HepG2 (cell line): ENCODE measurements around the gene WDR81. TPM values are rescaled to one million over a fixed set of nuclear protein-coding genes. Genes with fewer than 3 reads are reported as not detected.

ENCODE experiments used
- ARNT2 ChIP-seq: sonication (generic); formaldehyde crosslinking; IDR thresholded peaks from 2 replicates; pipeline ENCODE4 v1.8.0; 2022; ENCODE audit warnings: mild to moderate bottlenecking, low read depth, missing genetic modification reagents, moderate library complexity
- BORCS8-MEF2B ChIP-seq: sonication (generic); formaldehyde crosslinking; IDR thresholded peaks from 2 replicates; pipeline ENCODE4 v1.8.0; 2022; ENCODE audit warnings: mild to moderate bottlenecking, missing genetic modification reagents
- EED ChIP-seq: sonication (generic); formaldehyde crosslinking; IDR thresholded peaks from 2 replicates; pipeline ENCODE4 v1.5.0; 2020; ENCODE audit warnings: mild to moderate bottlenecking, missing genetic modification reagents
- FOXP4 ChIP-seq: sonication (generic); formaldehyde crosslinking; IDR thresholded peaks from 2 replicates; pipeline ENCODE4 v1.4.0; 2020; ENCODE audit warnings: missing genetic modification reagents
- MED8 ChIP-seq: sonication (generic); formaldehyde crosslinking; IDR thresholded peaks from 2 replicates; pipeline ENCODE4 v1.8.1; 2023; ENCODE audit warnings: mild to moderate bottlenecking, missing genetic modification reagents; ENCODE audit not compliant: insufficient replicate concordance
- PHF21A ChIP-seq: sonication (generic); formaldehyde crosslinking; IDR thresholded peaks from 2 replicates; pipeline ENCODE4 v1.5.0; 2020; ENCODE audit warnings: mild to moderate bottlenecking, missing genetic modification reagents
- SALL1 ChIP-seq: sonication (generic); formaldehyde crosslinking; IDR thresholded peaks from 2 replicates; pipeline ENCODE4 v1.8.0; 2022; ENCODE audit warnings: mild to moderate bottlenecking, missing genetic modification reagents
- TARDBP ChIP-seq: sonication (generic); formaldehyde crosslinking; IDR thresholded peaks from 2 replicates; pipeline ENCODE4 v1.8.0; 2022; ENCODE audit warnings: mild to moderate bottlenecking, missing genetic modification reagents
- TGIF2 ChIP-seq: IDR thresholded peaks from 2 replicates; pipeline ENCODE4 v1.6.1; 2016; ENCODE audit warnings: control low read depth, missing compliant biosample characterization
- ZNF24 ChIP-seq: fragments of 450-650 bp; IDR thresholded peaks from 2 replicates; pipeline ENCODE4 v1.6.1; 2017; ENCODE audit warnings: antibody characterized with exemption, mild to moderate bottlenecking
- ZNF574 ChIP-seq: sonication (generic); formaldehyde crosslinking; IDR thresholded peaks from 2 replicates; pipeline ENCODE4 v1.4.0; 2020; ENCODE audit warnings: missing genetic modification reagents
- ZNF687 ChIP-seq: sonication (generic); formaldehyde crosslinking; IDR thresholded peaks from 2 replicates; pipeline ENCODE4 v1.5.1; 2020; ENCODE audit warnings: mild to moderate bottlenecking, missing genetic modification reagents, moderate library complexity
- ZNF75D ChIP-seq: sonication (generic); formaldehyde crosslinking; IDR thresholded peaks from 2 replicates; pipeline ENCODE4 v1.8.1; 2023; ENCODE audit warnings: missing genetic modification reagents, mild to moderate bottlenecking, borderline replicate concordance
- ZSCAN25 ChIP-seq: sonication (generic); formaldehyde crosslinking; IDR thresholded peaks from 2 replicates; pipeline ENCODE4 v1.8.0; 2022; ENCODE audit warnings: mild to moderate bottlenecking, missing genetic modification reagents
- polyA plus RNA-seq, 8 experiments: library from polyadenylated mRNA; depleted of rRNA in 3 of 8; stranded (reverse) in 7 of 8; unstranded in 1 of 8; fragments of >200 nt; fragmentation: Illumina TruSeq in 4 of 8; extraction: Trizol in 4 of 8; gene quantifications; 2 replicates each; pipeline versions ENCODE4 v1.2.1 to v1.2.3, GENCODE V29; 2011 to 2016; ENCODE audit warnings: low read depth in 4 of 8, missing spikeins in 1 of 8, mixed read lengths in 1 of 8; ENCODE audit not compliant: insufficient read depth in 1 of 8
- total RNA-seq, 5 experiments: library from RNA; depleted of rRNA; stranded (reverse); fragments of >200 nt; fragmentation: Illumina TruSeq; extraction: Trizol; gene quantifications; 2 replicates each; pipeline ENCODE4 v1.2.3, GENCODE V29; 2016; ENCODE audit warnings: low read depth in 1 of 5
- TF ChIP-seq, protein P1 (sequence below): sonication (generic); formaldehyde crosslinking; IDR thresholded peaks from 2 replicates; pipeline ENCODE4 v1.4.0; 2020; ENCODE audit warnings: missing genetic modification reagents
- TF ChIP-seq, protein P2 (sequence below): sonication (generic); formaldehyde crosslinking; IDR thresholded peaks from 2 replicates; pipeline ENCODE4 v1.5.0; 2020; ENCODE audit warnings: mild to moderate bottlenecking, missing genetic modification reagents, moderate library complexity

WDR81 gene
- total and polyA plus RNA-seq, 2 of the 13 experiments (the other 11 are each of a cell fraction or from before 2014, with no cell fraction given) = 9.1 to 16.7 TPM

DNA sequence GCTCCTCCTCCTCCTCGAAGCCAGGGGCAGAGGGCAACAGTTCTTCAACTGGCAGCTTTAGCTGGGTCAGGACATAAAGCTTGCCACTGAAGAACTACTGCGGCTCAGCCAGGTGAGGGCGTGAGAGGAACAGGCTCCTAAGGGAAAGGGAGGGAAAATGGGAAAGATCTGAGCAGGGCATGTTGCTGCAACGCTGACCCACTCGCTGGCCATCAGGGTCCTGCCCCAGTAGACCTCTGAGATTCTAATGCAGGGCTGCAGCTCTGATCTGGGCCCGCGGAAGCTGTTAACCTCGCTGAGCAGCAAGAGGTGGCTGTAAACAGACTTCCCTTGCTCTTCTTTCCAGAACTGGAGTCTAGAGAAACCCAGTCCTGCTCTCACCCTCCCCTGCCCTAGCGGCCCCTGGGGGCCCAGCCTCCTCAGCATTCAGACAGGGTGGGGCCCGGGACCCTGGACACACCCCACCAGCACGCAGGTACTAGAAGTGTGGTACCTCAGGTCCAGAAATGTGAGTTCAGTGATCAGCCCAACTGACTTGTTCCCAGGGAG lies 10.6 kb upstream of the WDR81 start (continued):
- TF ChIP-seq ARNT2 (0 out of 2 replicates have a peak, but pooled peaks have one; percentile 10), PHF21A (CRISPR knock-in tag) (peak; percentile 26; the same call in 1 of the 2 replicates), SALL1 (CRISPR knock-in tag) (peak; percentile 44; the same call in 1 of the 2 replicates), TARDBP (CRISPR knock-in tag) (0 out of 2 replicates have a peak, but pooled peaks have one; percentile 33), ZNF24 (no peak), ZNF75D (CRISPR knock-in tag) (no peak), EED (0 out of 2 replicates have a peak, but pooled peaks have one; percentile 19), ZSCAN25 (CRISPR knock-in tag) (peak; percentile 12), ZNF687 (CRISPR knock-in tag) (peak; percentile 59), BORCS8-MEF2B (CRISPR knock-in tag) (peak; percentile 46; the same call in 1 of the 2 replicates), MED8 (CRISPR knock-in tag) (no peak), ZNF574 (peak; percentile 40; the same call in 1 of the 2 replicates), TGIF2 (peak; percentile 15; the same call in 1 of the 2 replicates), FOXP4 (peak; percentile 41; the same call in 1 of the 2 replicates)
- TF ChIP-seq, protein P1, sequence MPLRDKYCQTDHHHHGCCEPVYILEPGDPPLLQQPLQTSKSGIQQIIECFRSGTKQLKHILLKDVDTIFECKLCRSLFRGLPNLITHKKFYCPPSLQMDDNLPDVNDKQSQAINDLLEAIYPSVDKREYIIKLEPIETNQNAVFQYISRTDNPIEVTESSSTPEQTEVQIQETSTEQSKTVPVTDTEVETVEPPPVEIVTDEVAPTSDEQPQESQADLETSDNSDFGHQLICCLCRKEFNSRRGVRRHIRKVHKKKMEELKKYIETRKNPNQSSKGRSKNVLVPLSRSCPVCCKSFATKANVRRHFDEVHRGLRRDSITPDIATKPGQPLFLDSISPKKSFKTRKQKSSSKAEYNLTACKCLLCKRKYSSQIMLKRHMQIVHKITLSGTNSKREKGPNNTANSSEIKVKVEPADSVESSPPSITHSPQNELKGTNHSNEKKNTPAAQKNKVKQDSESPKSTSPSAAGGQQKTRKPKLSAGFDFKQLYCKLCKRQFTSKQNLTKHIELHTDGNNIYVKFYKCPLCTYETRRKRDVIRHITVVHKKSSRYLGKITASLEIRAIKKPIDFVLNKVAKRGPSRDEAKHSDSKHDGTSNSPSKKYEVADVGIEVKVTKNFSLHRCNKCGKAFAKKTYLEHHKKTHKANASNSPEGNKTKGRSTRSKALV = no peak
- TF ChIP-seq, protein P2, sequence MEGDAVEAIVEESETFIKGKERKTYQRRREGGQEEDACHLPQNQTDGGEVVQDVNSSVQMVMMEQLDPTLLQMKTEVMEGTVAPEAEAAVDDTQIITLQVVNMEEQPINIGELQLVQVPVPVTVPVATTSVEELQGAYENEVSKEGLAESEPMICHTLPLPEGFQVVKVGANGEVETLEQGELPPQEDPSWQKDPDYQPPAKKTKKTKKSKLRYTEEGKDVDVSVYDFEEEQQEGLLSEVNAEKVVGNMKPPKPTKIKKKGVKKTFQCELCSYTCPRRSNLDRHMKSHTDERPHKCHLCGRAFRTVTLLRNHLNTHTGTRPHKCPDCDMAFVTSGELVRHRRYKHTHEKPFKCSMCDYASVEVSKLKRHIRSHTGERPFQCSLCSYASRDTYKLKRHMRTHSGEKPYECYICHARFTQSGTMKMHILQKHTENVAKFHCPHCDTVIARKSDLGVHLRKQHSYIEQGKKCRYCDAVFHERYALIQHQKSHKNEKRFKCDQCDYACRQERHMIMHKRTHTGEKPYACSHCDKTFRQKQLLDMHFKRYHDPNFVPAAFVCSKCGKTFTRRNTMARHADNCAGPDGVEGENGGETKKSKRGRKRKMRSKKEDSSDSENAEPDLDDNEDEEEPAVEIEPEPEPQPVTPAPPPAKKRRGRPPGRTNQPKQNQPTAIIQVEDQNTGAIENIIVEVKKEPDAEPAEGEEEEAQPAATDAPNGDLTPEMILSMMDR (CRISPR knock-in tag) = peak; percentile 91
